Measurements from ENCODE around the gene MSLN. TPM values are rescaled to one million over a fixed set of nuclear protein-coding genes. Genes with fewer than 3 reads are reported as not detected.

The MSLN gene
- total and polyA plus RNA-seq, 2 of the 13 experiments (the other 11 are each of a cell fraction or from before 2014, with no cell fraction given): 2.0 to 2.3 TPM

DNA sequence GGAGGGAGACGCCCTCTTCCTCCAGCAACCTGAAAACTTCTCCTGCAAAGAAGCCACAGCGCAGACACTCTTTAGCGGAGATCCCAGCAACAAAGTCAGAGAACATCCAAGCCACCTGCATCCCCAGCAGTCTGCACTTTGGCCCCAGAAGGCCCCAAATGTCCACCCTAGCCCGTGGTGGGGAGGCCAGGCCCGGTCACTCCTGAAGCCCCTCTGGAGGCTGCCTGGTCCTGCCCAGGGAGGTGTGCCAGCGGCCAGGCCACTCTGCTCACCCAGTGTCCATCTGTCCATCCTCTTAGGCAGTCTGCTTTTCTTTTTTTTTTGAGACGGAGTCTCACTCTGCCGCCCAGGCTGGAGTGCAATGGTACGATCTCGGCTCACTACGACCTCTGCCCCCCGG, 28.2 kb upstream of the MSLN start:
- POLR2A ChIA-PET: interaction anchor here (1.2 to 2.2 kb wide), 2 partner anchors 11 to 20 kb away, joined by 3 to 7 read pairs; partner anchors contain the start of gene ANTKMT
- intact Hi-C loops (cut with micrococcal nuclease; ENCODE audit: unreplicated experiment): no loop called here
- CTCF ChIA-PET (ENCODE audit: low intra/inter-chr PET ratio, low total read pairs): interaction anchor here (2.7 kb wide), 1 partner anchor 20 kb away, joined by 19 read pairs; no protein-coding TSS in a partner anchor
- H3K4me3 ChIP-seq (replicated peaks in 1 of 3; ENCODE audit: insufficient read depth in 1 of 3, low read depth in 2 of 3, low read length in 3 of 3): no peak overlapping the region
- H4K20me1 ChIP-seq (ENCODE audit: insufficient read depth, low read length): 0 out of 2 replicates have a peak, but pooled peaks cover 2% of the 10 kb centered on the region
- no peak overlapping the region for H3K27ac ChIP-seq (ENCODE audit: extremely low read length, insufficient read depth, low read length)
- TF ChIP-seq AGO2 (optimal IDR thresholded peaks at IDR 0.05; ENCODE audit: low read depth, low read length): no peak
- no peak for TF ChIP-seq KAT7 (CRISPR knock-in tag; IDR thresholded peaks at IDR 0.05; ENCODE audit: borderline replicate concordance)
- no peak for TF ChIP-seq FIP1L1 (IDR thresholded peaks at IDR 0.05; ENCODE audit: borderline replicate concordance, insufficient read depth, low read depth, low read length)
- TF ChIP-seq, protein P1, sequence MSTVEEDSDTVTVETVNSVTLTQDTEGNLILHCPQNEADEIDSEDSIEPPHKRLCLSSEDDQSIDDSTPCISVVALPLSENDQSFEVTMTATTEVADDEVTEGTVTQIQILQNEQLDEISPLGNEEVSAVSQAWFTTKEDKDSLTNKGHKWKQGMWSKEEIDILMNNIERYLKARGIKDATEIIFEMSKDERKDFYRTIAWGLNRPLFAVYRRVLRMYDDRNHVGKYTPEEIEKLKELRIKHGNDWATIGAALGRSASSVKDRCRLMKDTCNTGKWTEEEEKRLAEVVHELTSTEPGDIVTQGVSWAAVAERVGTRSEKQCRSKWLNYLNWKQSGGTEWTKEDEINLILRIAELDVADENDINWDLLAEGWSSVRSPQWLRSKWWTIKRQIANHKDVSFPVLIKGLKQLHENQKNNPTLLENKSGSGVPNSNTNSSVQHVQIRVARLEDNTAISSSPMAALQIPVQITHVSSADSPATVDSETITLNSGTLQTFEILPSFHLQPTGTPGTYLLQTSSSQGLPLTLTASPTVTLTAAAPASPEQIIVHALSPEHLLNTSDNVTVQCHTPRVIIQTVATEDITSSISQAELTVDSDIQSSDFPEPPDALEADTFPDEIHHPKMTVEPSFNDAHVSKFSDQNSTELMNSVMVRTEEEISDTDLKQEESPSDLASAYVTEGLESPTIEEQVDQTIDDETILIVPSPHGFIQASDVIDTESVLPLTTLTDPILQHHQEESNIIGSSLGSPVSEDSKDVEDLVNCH (CRISPR knock-in tag; IDR thresholded peaks at IDR 0.05): no peak
- TF ChIP-seq ZNF496 (CRISPR knock-in tag; IDR thresholded peaks at IDR 0.05; ENCODE audit: insufficient replicate concordance): no peak
- TF ChIP-seq, protein P2, sequence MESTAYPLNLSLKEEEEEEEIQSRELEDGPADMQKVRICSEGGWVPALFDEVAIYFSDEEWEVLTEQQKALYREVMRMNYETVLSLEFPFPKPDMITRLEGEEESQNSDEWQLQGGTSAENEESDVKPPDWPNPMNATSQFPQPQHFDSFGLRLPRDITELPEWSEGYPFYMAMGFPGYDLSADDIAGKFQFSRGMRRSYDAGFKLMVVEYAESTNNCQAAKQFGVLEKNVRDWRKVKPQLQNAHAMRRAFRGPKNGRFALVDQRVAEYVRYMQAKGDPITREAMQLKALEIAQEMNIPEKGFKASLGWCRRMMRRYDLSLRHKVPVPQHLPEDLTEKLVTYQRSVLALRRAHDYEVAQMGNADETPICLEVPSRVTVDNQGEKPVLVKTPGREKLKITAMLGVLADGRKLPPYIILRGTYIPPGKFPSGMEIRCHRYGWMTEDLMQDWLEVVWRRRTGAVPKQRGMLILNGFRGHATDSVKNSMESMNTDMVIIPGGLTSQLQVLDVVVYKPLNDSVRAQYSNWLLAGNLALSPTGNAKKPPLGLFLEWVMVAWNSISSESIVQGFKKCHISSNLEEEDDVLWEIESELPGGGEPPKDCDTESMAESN (CRISPR knock-in tag; conservative IDR thresholded peaks at IDR 0.05): no peak
- no peak for TF ChIP-seq ZNF703 (CRISPR knock-in tag; IDR thresholded peaks at IDR 0.05; ENCODE audit: borderline replicate concordance)
- no peak for TF ChIP-seq ZNF570 (CRISPR knock-in tag; IDR thresholded peaks at IDR 0.05; ENCODE audit: borderline replicate concordance)
- no peak for TF ChIP-seq ZNF589 (CRISPR knock-in tag; conservative IDR thresholded peaks at IDR 0.05)
- TF ChIP-seq, protein P3, sequence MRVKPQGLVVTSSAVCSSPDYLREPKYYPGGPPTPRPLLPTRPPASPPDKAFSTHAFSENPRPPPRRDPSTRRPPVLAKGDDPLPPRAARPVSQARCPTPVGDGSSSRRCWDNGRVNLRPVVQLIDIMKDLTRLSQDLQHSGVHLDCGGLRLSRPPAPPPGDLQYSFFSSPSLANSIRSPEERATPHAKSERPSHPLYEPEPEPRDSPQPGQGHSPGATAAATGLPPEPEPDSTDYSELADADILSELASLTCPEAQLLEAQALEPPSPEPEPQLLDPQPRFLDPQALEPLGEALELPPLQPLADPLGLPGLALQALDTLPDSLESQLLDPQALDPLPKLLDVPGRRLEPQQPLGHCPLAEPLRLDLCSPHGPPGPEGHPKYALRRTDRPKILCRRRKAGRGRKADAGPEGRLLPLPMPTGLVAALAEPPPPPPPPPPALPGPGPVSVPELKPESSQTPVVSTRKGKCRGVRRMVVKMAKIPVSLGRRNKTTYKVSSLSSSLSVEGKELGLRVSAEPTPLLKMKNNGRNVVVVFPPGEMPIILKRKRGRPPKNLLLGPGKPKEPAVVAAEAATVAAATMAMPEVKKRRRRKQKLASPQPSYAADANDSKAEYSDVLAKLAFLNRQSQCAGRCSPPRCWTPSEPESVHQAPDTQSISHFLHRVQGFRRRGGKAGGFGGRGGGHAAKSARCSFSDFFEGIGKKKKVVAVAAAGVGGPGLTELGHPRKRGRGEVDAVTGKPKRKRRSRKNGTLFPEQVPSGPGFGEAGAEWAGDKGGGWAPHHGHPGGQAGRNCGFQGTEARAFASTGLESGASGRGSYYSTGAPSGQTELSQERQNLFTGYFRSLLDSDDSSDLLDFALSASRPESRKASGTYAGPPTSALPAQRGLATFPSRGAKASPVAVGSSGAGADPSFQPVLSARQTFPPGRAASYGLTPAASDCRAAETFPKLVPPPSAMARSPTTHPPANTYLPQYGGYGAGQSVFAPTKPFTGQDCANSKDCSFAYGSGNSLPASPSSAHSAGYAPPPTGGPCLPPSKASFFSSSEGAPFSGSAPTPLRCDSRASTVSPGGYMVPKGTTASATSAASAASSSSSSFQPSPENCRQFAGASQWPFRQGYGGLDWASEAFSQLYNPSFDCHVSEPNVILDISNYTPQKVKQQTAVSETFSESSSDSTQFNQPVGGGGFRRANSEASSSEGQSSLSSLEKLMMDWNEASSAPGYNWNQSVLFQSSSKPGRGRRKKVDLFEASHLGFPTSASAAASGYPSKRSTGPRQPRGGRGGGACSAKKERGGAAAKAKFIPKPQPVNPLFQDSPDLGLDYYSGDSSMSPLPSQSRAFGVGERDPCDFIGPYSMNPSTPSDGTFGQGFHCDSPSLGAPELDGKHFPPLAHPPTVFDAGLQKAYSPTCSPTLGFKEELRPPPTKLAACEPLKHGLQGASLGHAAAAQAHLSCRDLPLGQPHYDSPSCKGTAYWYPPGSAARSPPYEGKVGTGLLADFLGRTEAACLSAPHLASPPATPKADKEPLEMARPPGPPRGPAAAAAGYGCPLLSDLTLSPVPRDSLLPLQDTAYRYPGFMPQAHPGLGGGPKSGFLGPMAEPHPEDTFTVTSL (CRISPR knock-in tag; IDR thresholded peaks at IDR 0.05; ENCODE audit: borderline replicate concordance): no peak
- no peak for TF ChIP-seq MXI1 (IDR thresholded peaks at IDR 0.05; ENCODE audit: borderline replicate concordance, low read depth, low read length)
- TF ChIP-seq ARNTL (CRISPR knock-in tag; IDR thresholded peaks at IDR 0.05): no peak
- no peak for TF ChIP-seq ZNF577 (CRISPR knock-in tag; IDR thresholded peaks at IDR 0.05; ENCODE audit: borderline replicate concordance, low read depth)
- FAIRE-seq (no peak), ATAC-seq (no peak), DNase-seq (ENCODE audit: low spot score) (no peak)
- no peak overlapping the region for H3K4me2 ChIP-seq (ENCODE audit: low read depth, low read length)
- H3K36me3 ChIP-seq (replicated peaks in 1 of 2; ENCODE audit: control insufficient read depth in 1 of 2, insufficient read depth in 2 of 2, low read length in 2 of 2): peaks cover 3 to 22% of the 10 kb centered on the region in 2 experiments; a peak in 2 of 5 replicates
- no TSS peak for BruUV-seq (replicated peaks)
- 95% methylated on average over 11 of the region's 12 CpGs for WGBS (ENCODE audit: low lambda C conversion rate)
- H3K27me3 ChIP-seq (ENCODE audit: control insufficient read depth in 1 of 2, insufficient read depth in 2 of 2, low read length in 2 of 2): no peaks in the 10 kb centered on the region
- peaks cover 4% of the 10 kb centered on the region for H3K4me1 ChIP-seq (ENCODE audit: insufficient read depth, low read length)
- no peak overlapping the region for H3K9ac ChIP-seq (ENCODE audit: insufficient read depth, low read depth, low read length)
- no peaks in the 10 kb centered on the region for H3K79me2 ChIP-seq (ENCODE audit: insufficient read depth, low read length)
- no peak overlapping the region for H2AFZ ChIP-seq (ENCODE audit: low read length)
- H3K9me3 ChIP-seq (ENCODE audit: low read length): no peaks in the 10 kb centered on the region
- in situ Hi-C loops (cut with HindIII; ENCODE audit: extremely low pct_ligation_motif_present, low pct_unique_long_range_greater_than_20kb): no loop called here

All from HepG2 (cell line).